ENCODE data around the gene AGTPBP1.

The AGTPBP1 gene

GRCh38 chr9:85717220-85717619, 24.5 kb downstream of the AGTPBP1 start:
- in situ Hi-C loops (cut with HindIII; ENCODE audit: low sequenced_read_pairs): no loop called here
- DNase-seq (ENCODE audit: low read depth, low spot score): no peak
- TF ChIP-seq CTCF (IDR thresholded peaks at IDR 0.05; ENCODE audit: low read depth, low read length): no peak

GRCh38 chr9:85716031-85716877, 25.5 kb downstream of the AGTPBP1 start:
- no peak overlapping the region for H3K4me3 ChIP-seq (ENCODE audit: low read depth, low read length)
- in situ Hi-C loops (cut with HindIII; ENCODE audit: low sequenced_read_pairs): no loop called here
- TF ChIP-seq CTCF (IDR thresholded peaks at IDR 0.05; ENCODE audit: low read depth, low read length): no peak
- no peak for DNase-seq (ENCODE audit: low read depth, low spot score)

More at GRCh38 chr9:85717220-85717619, 24.5 kb downstream of the AGTPBP1 start:
- H3K4me3 ChIP-seq (ENCODE audit: low read depth, low read length): no peak overlapping the region

- no peak for DNase-seq (ENCODE audit: low read depth, low spot score)
- TF ChIP-seq CTCF (IDR thresholded peaks at IDR 0.05; ENCODE audit: low read depth, low read length): no peak
- no peak overlapping the region for H3K4me3 ChIP-seq (ENCODE audit: low read depth, low read length)
- in situ Hi-C loops (cut with HindIII; ENCODE audit: low sequenced_read_pairs): no loop called here
These were observed 26.2 kb downstream of the AGTPBP1 start for GRCh38 chr9:85715587-85715986.

GRCh38 chr9:85713897-85714296, 27.9 kb downstream of the AGTPBP1 start:
- no peak overlapping the region for H3K4me3 ChIP-seq (ENCODE audit: low read depth, low read length)
- in situ Hi-C loops (cut with HindIII; ENCODE audit: low sequenced_read_pairs): no loop called here
- no peak for TF ChIP-seq CTCF (IDR thresholded peaks at IDR 0.05; ENCODE audit: low read depth, low read length)
- DNase-seq (ENCODE audit: low read depth, low spot score): no peak

GRCh38 chr9:85704744-85705143, 37.0 kb downstream of the AGTPBP1 start:
- no peak for TF ChIP-seq CTCF (IDR thresholded peaks at IDR 0.05; ENCODE audit: low read depth, low read length)
- no peak overlapping the region for H3K4me3 ChIP-seq (ENCODE audit: low read depth, low read length)
- DNase-seq (ENCODE audit: low read depth, low spot score): no peak
- in situ Hi-C loops (cut with HindIII; ENCODE audit: low sequenced_read_pairs): no loop called here

- DNase-seq (ENCODE audit: low read depth, low spot score): no peak
- in situ Hi-C loops (cut with HindIII; ENCODE audit: low sequenced_read_pairs): no loop called here
- no peak for TF ChIP-seq CTCF (IDR thresholded peaks at IDR 0.05; ENCODE audit: low read depth, low read length)
- no peak overlapping the region for H3K4me3 ChIP-seq (ENCODE audit: low read depth, low read length)
These were observed 38.4 kb downstream of the AGTPBP1 start for GRCh38 chr9:85703398-85703797.
